HepG2 (cell line): ENCODE measurements around the gene CDYL2. TPM values are rescaled to one million over a fixed set of nuclear protein-coding genes. Genes with fewer than 3 reads are reported as not detected.

Experiments used
- ATAC-seq: fragments of 200-7000 bp; cut with Tn5 transposase; 3 replicates; pipeline ENCODE4 v1.9.1; 2020; ENCODE audit warnings: mild to moderate bottlenecking, moderate library complexity
- BruUV-seq: library from RNA; stranded (reverse); fragments of 400-500 nt; replicated peaks from 2 replicates; lab custom pipeline; 2021; lab: Mats Ljungman, UMichigan
- CTCF ChIA-PET: fragments of 300-600 bp; formaldehyde crosslinking; extraction: SDS; loops from one replicate; lab custom pipeline; 2021; ENCODE audit warnings: low total read pairs, inconsistent platforms, low intra/inter-chr PET ratio; lab: Yijun Ruan, JAX
- POLR2A ChIA-PET: fragments of 350-600 bp; sonication (Branson Sonifier 250); formaldehyde crosslinking; loops from one replicate; lab custom pipeline; 2020; ENCODE audit warnings: antibody characterized with exemption, inconsistent platforms; lab: Yijun Ruan, JAX
- DNase-seq: peaks from one replicate; pipeline ENCODE4 v3.0.0-alpha.2; 2015; ENCODE audit warnings: low spot score
- FAIRE-seq: peaks from 3 replicates; lab custom pipeline; 2011; peaks lifted over from hg19 to GRCh38; lab: Jason Lieb, UNC
- H2AFZ ChIP-seq: one replicate; pipeline ENCODE4 v1.6.1; 2011; ENCODE audit warnings: low read length, inconsistent platforms
- H3K27ac ChIP-seq: fragments of 300-600 bp; 3 replicates; pipeline ENCODE4 v1.8.0; 2011; ENCODE audit warnings: mixed run types, mild to moderate bottlenecking, mixed read lengths, low read length, inconsistent platforms; ENCODE audit not compliant: insufficient read depth; ENCODE audit errors: extremely low read length
- H3K27me3 ChIP-seq, 2 experiments: fragments of 200-600 bp in 1 of 2; 2 replicates in 1 of 2; 3 replicates in 1 of 2; pipeline versions ENCODE4 v1.6.0 to v1.8.0; 2011; ENCODE audit warnings: low read length in 2 of 2, mild to moderate bottlenecking in 2 of 2, moderate library complexity in 2 of 2, inconsistent platforms in 1 of 2; ENCODE audit not compliant: insufficient read depth in 2 of 2, control insufficient read depth in 1 of 2
- H3K36me3 ChIP-seq, 2 experiments: fragments of 200-600 bp in 1 of 2; replicated peaks in 1 of 2; 2 replicates in 1 of 2; 3 replicates in 1 of 2; pipeline versions ENCODE4 v1.5.1 to v1.8.0; 2011; ENCODE audit warnings: low read length in 2 of 2, inconsistent platforms in 1 of 2; ENCODE audit not compliant: insufficient read depth in 2 of 2, control insufficient read depth in 1 of 2
- H3K4me1 ChIP-seq: 2 replicates; pipeline ENCODE4 v1.5.1; 2012; ENCODE audit warnings: low read length, inconsistent platforms; ENCODE audit not compliant: insufficient read depth
- H3K4me2 ChIP-seq: 2 replicates; pipeline ENCODE4 v1.6.0; 2011; ENCODE audit warnings: low read depth, low read length, inconsistent platforms
- H3K4me3 ChIP-seq, 3 experiments: fragments of 200-600 bp in 1 of 3; sonication (generic), shearing (Covaris generic) in 1 of 3; replicated peaks in 1 of 3; 2 replicates each; pipeline ENCODE4 v1.5.1; 2011 to 2016; ENCODE audit warnings: low read length in 3 of 3, inconsistent platforms in 2 of 3, low read depth in 2 of 3, mild to moderate bottlenecking in 2 of 3, control low read depth in 1 of 3, mixed read lengths in 1 of 3; ENCODE audit not compliant: insufficient read depth in 1 of 3
- H3K79me2 ChIP-seq: one replicate; pipeline ENCODE4 v1.6.1; 2011; ENCODE audit warnings: low read length, inconsistent platforms; ENCODE audit not compliant: insufficient read depth
- H3K9ac ChIP-seq: 2 replicates; pipeline ENCODE4 v1.6.0; 2011; ENCODE audit warnings: mild to moderate bottlenecking, low read depth, low read length, inconsistent platforms; ENCODE audit not compliant: insufficient read depth
- H3K9me3 ChIP-seq: 2 replicates; pipeline ENCODE4 v1.5.1; 2012; ENCODE audit warnings: mild to moderate bottlenecking, low read length
- H4K20me1 ChIP-seq: 2 replicates; pipeline ENCODE4 v1.6.0; 2011; ENCODE audit warnings: inconsistent platforms, mild to moderate bottlenecking, low read length, moderate library complexity; ENCODE audit not compliant: insufficient read depth
- FOXO1 ChIP-seq: sonication (generic); formaldehyde crosslinking; IDR thresholded peaks from 2 replicates; pipeline ENCODE4 v1.4.0; 2020; ENCODE audit warnings: missing genetic modification reagents
- KMT2B ChIP-seq: IDR thresholded peaks from 2 replicates; pipeline ENCODE4 v1.6.1; 2016; ENCODE audit warnings: missing genetic modification reagents, missing compliant biosample characterization
- NFRKB ChIP-seq: fragments of 450-650 bp; IDR thresholded peaks from 2 replicates; pipeline ENCODE4 v1.6.1; 2017
- NR2C2 ChIP-seq: sonication (generic); formaldehyde crosslinking; IDR thresholded peaks from 2 replicates; pipeline ENCODE4 v1.4.0; 2020; ENCODE audit warnings: missing genetic modification reagents, mild to moderate bottlenecking, moderate library complexity, borderline replicate concordance
- PPARG ChIP-seq: conservative IDR thresholded peaks from 2 replicates; pipeline ENCODE4 v1.6.1; 2016; ENCODE audit warnings: missing biosample characterization, missing genetic modification reagents
- TOPORS ChIP-seq: sonication (generic); formaldehyde crosslinking; IDR thresholded peaks from 2 replicates; pipeline ENCODE4 v1.8.0; 2023; ENCODE audit warnings: mild to moderate bottlenecking, missing genetic modification reagents
- ZNF383 ChIP-seq: sonication (generic); formaldehyde crosslinking; IDR thresholded peaks from 2 replicates; pipeline ENCODE4 v1.4.0; 2020; ENCODE audit warnings: missing genetic modification reagents, mild to moderate bottlenecking, borderline replicate concordance
- ZNF605 ChIP-seq: sonication (generic); formaldehyde crosslinking; IDR thresholded peaks from 2 replicates; pipeline ENCODE4 v1.8.0; 2022; ENCODE audit warnings: mild to moderate bottlenecking, missing genetic modification reagents
- ZNF749 ChIP-seq: sonication (generic); formaldehyde crosslinking; IDR thresholded peaks from 2 replicates; pipeline ENCODE4 v1.8.0; 2022; ENCODE audit warnings: mild to moderate bottlenecking, missing genetic modification reagents, moderate library complexity, borderline replicate concordance
- ZNF766 ChIP-seq: sonication (generic); formaldehyde crosslinking; IDR thresholded peaks from 2 replicates; pipeline ENCODE4 v1.5.0; 2020; ENCODE audit warnings: missing genetic modification reagents, borderline replicate concordance
- ZNF883 ChIP-seq: sonication (generic); formaldehyde crosslinking; IDR thresholded peaks from 2 replicates; pipeline ENCODE4 v1.5.1; 2020; ENCODE audit warnings: mild to moderate bottlenecking, missing genetic modification reagents; ENCODE audit errors: not compliant biosample characterization
- WGBS: methylation state at CpG from one replicate; pipeline ENCODE4 v1.1.6; 2017; ENCODE audit warnings: low lambda C conversion rate; 5-methylcytosine and 5-hydroxymethylcytosine counted together
- in situ Hi-C: cut with HindIII; loops from 2 replicates; pipeline ENCODE4 v1.10.0; 2017; ENCODE audit warnings: low pct_unique_long_range_greater_than_20kb; ENCODE audit not compliant: extremely low pct_ligation_motif_present
- intact Hi-C: fragments of 100-400 bp; cut with micrococcal nuclease; formaldehyde crosslinking; loops from one replicate; pipeline ENCODE4 v1.10.0; 2022; ENCODE audit not compliant: unreplicated experiment
- polyA plus RNA-seq, 8 experiments: library from polyadenylated mRNA; depleted of rRNA in 3 of 8; stranded (reverse) in 7 of 8; unstranded in 1 of 8; fragments of >200 nt; fragmentation: Illumina TruSeq in 4 of 8; extraction: Trizol in 4 of 8; gene quantifications; 2 replicates each; pipeline versions ENCODE4 v1.2.1 to v1.2.3, GENCODE V29; 2011 to 2016; ENCODE audit warnings: low read depth in 4 of 8, missing spikeins in 1 of 8, mixed read lengths in 1 of 8; ENCODE audit not compliant: insufficient read depth in 1 of 8
- total RNA-seq, 5 experiments: library from RNA; depleted of rRNA; stranded (reverse); fragments of >200 nt; fragmentation: Illumina TruSeq; extraction: Trizol; gene quantifications; 2 replicates each; pipeline ENCODE4 v1.2.3, GENCODE V29; 2016; ENCODE audit warnings: low read depth in 1 of 5
- TF ChIP-seq, protein P1 (sequence below): sonication (generic); formaldehyde crosslinking; IDR thresholded peaks from 2 replicates; pipeline ENCODE4 v1.5.0; 2020; ENCODE audit warnings: missing genetic modification reagents
- TF ChIP-seq, protein P2 (sequence below): IDR thresholded peaks from 2 replicates; pipeline ENCODE4 v1.6.1; 2016; ENCODE audit warnings: control low read depth

CDYL2 gene
- total and polyA plus RNA-seq, 2 of the 13 experiments (the other 11 are each of a cell fraction or from before 2014, with no cell fraction given) = 0.07 to 0.35 TPM

- 71% methylated on average over 8 of the region's 8 CpGs for WGBS
- TF ChIP-seq, protein P1, sequence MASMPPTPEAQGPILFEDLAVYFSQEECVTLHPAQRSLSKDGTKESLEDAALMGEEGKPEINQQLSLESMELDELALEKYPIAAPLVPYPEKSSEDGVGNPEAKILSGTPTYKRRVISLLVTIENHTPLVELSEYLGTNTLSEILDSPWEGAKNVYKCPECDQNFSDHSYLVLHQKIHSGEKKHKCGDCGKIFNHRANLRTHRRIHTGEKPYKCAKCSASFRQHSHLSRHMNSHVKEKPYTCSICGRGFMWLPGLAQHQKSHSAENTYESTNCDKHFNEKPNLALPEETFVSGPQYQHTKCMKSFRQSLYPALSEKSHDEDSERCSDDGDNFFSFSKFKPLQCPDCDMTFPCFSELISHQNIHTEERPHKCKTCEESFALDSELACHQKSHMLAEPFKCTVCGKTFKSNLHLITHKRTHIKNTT (CRISPR knock-in tag) = no peak
- no peak for TF ChIP-seq ZNF749 (CRISPR knock-in tag)
- no peak for TF ChIP-seq ZNF383 (CRISPR knock-in tag)
- TF ChIP-seq KMT2B (CRISPR knock-in tag) = no peak
- no peak for TF ChIP-seq ZNF766 (CRISPR knock-in tag)
- no peak for TF ChIP-seq TOPORS (CRISPR knock-in tag)
- no peak for TF ChIP-seq ZNF605 (CRISPR knock-in tag)
- no peak for TF ChIP-seq FOXO1 (CRISPR knock-in tag)
- no peak for TF ChIP-seq ZNF883 (CRISPR knock-in tag)
- TF ChIP-seq NFRKB = no peak
- TF ChIP-seq, protein P2, sequence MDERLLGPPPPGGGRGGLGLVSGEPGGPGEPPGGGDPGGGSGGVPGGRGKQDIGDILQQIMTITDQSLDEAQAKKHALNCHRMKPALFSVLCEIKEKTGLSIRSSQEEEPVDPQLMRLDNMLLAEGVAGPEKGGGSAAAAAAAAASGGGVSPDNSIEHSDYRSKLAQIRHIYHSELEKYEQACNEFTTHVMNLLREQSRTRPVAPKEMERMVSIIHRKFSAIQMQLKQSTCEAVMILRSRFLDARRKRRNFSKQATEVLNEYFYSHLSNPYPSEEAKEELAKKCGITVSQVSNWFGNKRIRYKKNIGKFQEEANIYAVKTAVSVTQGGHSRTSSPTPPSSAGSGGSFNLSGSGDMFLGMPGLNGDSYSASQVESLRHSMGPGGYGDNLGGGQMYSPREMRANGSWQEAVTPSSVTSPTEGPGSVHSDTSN = no peak
- no peak for TF ChIP-seq NR2C2
- TF ChIP-seq PPARG = no peak
- Histone ChIP-seq H3K9me3 (peaks cover 9% of the 10 kb centered on the region; the same call in 1 of the 2 replicates), H4K20me1 (no peaks in the 10 kb centered on the region), H3K4me2 (no peak overlapping the region), H3K4me3 (no peak overlapping the region), H2AFZ (no peak overlapping the region), H3K79me2 (no peaks in the 10 kb centered on the region), H3K4me1 (no peaks in the 10 kb centered on the region), H3K27me3 (no peaks in the 10 kb centered on the region), H3K9ac (no peak overlapping the region), H3K36me3 (no peaks in the 10 kb centered on the region), H3K27ac (no peak overlapping the region)
- intact Hi-C loops = no loop called here
- ChIA-PET CTCF (no interaction called here), POLR2A (no interaction called here)
- FAIRE-seq (no peak), DNase-seq (no peak), ATAC-seq (no peak)
- in situ Hi-C loops = no loop called here
- BruUV-seq = no TSS peak
Measured at GRCh38 chr16:80710918-80711317, 93.5 kb downstream of the CDYL2 start.
